BE2C (cell line): ENCODE measurements around the gene IKBIP.
"Not testable (repeated sequence)": the region's sequence is repeated elsewhere in the genome, so short reads cannot be mapped to it uniquely, and the experiment has no call there.

Experiments
- DNase-seq: peaks from one replicate; pipeline ENCODE4 v3.0.0-alpha.2; 2020
- H3K27me3 ChIP-seq: fragments of 250-450 bp; sonication (Bioruptor Pico); 2 replicates; pipeline ENCODE4 v1.5.1; 2020; ENCODE audit warnings: mild to moderate bottlenecking
- H3K36me3 ChIP-seq: fragments of 250-450 bp; sonication (Bioruptor Pico); 2 replicates; pipeline ENCODE4 v1.5.1; 2020; ENCODE audit warnings: mild to moderate bottlenecking
- H3K4me1 ChIP-seq: fragments of 250-450 bp; sonication (Bioruptor Pico); 2 replicates; pipeline ENCODE4 v1.5.1; 2020
- H3K4me3 ChIP-seq: 2 replicates; pipeline ENCODE4 v1.5.1; 2011; ENCODE audit warnings: low read depth, low read length
- H3K9me3 ChIP-seq: fragments of 250-450 bp; sonication (Bioruptor Pico); 2 replicates; pipeline ENCODE4 v1.5.1; 2020
- CTCF ChIP-seq: IDR thresholded peaks from 2 replicates; pipeline ENCODE4 v1.5.1; 2012; ENCODE audit warnings: mild to moderate bottlenecking, low read depth, low read length

Gene IKBIP

GRCh38 chr12:98581101-98581500, 63.5 kb downstream of the IKBIP start:
- no peaks in the 10 kb centered on the region for H3K36me3 ChIP-seq
- DNase-seq: no peak
- H3K9me3 ChIP-seq: no peaks in the 10 kb centered on the region
- no peaks in the 10 kb centered on the region for H3K4me1 ChIP-seq
- no peak for TF ChIP-seq CTCF
- H3K4me3 ChIP-seq: no peak overlapping the region
- no peaks in the 10 kb centered on the region for H3K27me3 ChIP-seq

- no peak for TF ChIP-seq CTCF
- Histone ChIP-seq H3K4me1 (no peaks in the 10 kb centered on the region), H3K4me3 (no peak overlapping the region), H3K36me3 (no peaks in the 10 kb centered on the region), H3K27me3 (no peaks in the 10 kb centered on the region), H3K9me3 (no peaks in the 10 kb centered on the region)
- DNase-seq: no peak
Measured at GRCh38 chr12:98580695-98581094, 63.9 kb downstream of the IKBIP start.

GRCh38 chr12:98579835-98580234, 64.8 kb downstream of the IKBIP start:
- Histone ChIP-seq H3K36me3 (no peaks in the 10 kb centered on the region), H3K4me3 (no peak overlapping the region), H3K27me3 (no peaks in the 10 kb centered on the region), H3K4me1 (no peaks in the 10 kb centered on the region), H3K9me3 (no peaks in the 10 kb centered on the region)
- no peak for DNase-seq
- TF ChIP-seq CTCF: no peak

GRCh38 chr12:98579347-98579746, 65.2 kb downstream of the IKBIP start:
- H3K27me3 ChIP-seq: no peaks in the 10 kb centered on the region

GRCh38 chr12:98578821-98579220, 65.8 kb downstream of the IKBIP start:
- H3K36me3 ChIP-seq: no peaks in the 10 kb centered on the region
- no peaks in the 10 kb centered on the region for H3K27me3 ChIP-seq
- no peak overlapping the region for H3K4me3 ChIP-seq
- no peak for TF ChIP-seq CTCF
- no peak for DNase-seq
- no peaks in the 10 kb centered on the region for H3K9me3 ChIP-seq
- H3K4me1 ChIP-seq: no peaks in the 10 kb centered on the region

More at GRCh38 chr12:98579347-98579746, 65.2 kb downstream of the IKBIP start:
- no peaks in the 10 kb centered on the region for H3K4me1 ChIP-seq
- H3K36me3 ChIP-seq: no peaks in the 10 kb centered on the region
- no peak for DNase-seq
- no peaks in the 10 kb centered on the region for H3K9me3 ChIP-seq
- H3K4me3 ChIP-seq: no peak overlapping the region
- TF ChIP-seq CTCF: no peak

- no peaks in the 10 kb centered on the region for H3K9me3 ChIP-seq
- no peak for TF ChIP-seq CTCF
- no peak for DNase-seq
- H3K4me1 ChIP-seq: no peaks in the 10 kb centered on the region
- no peak overlapping the region for H3K4me3 ChIP-seq
- no peaks in the 10 kb centered on the region for H3K27me3 ChIP-seq
- no peaks in the 10 kb centered on the region for H3K36me3 ChIP-seq
Measured at GRCh38 chr12:98578392-98578791, 66.2 kb downstream of the IKBIP start.

- not testable (repeated sequence) for H3K9me3 ChIP-seq, DNase-seq, H3K4me1 ChIP-seq, H3K4me3 ChIP-seq, H3K27me3 ChIP-seq, H3K36me3 ChIP-seq
Measured at GRCh38 chr12:98576795-98577194, 67.8 kb downstream of the IKBIP start.
